ENCODE measurements around the gene DEK.
"Not testable (repeated sequence)": the region's sequence is repeated elsewhere in the genome, so short reads cannot be mapped to it uniquely, and the experiment has no call there.

Gene DEK

GRCh38 chr6:18237167-18237566, 27.2 kb downstream of the DEK start:
- DNase-seq, result no peak

DNA sequence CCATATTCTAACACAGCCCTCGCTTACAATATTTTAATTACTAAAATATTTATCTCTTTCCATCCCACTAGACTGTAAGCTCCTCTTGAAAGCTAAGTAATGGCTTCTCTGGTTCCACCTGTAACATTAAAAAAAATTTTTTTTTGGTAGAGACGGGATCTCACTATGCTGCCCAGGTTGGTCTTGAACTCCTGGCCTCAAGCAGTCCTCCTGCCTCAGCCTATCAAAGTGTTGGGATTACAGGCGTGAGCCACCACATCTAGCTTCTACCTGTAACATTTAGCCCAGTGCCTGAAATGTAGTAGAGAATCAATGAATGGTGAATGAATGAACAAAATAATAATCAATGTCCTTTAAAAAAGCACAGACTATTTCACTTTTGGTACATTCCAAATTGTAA, 28.8 kb downstream of the DEK start:
- DNase-seq, result no peak

GRCh38 chr6:18234564-18234963, 29.8 kb downstream of the DEK start:
- no peak for DNase-seq

DNA sequence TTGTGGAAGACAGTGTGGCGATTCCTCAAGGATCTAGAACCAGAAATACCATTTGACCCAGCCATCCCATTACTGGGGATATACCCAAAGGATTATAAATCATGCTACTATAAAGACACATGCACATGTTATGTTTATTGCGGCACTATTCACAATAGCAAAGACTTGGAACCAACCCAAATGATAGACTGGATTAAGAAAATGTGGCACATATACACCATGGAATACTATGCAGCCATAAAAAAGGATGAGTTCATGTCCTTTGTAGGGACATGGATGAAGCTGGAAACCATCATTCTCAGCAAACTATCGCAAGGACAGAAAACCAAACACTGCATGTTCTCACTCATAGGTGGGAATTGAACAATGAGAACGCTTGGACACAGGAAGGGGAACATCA, 30.6 kb downstream of the DEK start:
- not testable (repeated sequence) for DNase-seq

GRCh38 chr6:18231856-18232255, 32.5 kb downstream of the DEK start:
- not testable (repeated sequence) for DNase-seq

DNA sequence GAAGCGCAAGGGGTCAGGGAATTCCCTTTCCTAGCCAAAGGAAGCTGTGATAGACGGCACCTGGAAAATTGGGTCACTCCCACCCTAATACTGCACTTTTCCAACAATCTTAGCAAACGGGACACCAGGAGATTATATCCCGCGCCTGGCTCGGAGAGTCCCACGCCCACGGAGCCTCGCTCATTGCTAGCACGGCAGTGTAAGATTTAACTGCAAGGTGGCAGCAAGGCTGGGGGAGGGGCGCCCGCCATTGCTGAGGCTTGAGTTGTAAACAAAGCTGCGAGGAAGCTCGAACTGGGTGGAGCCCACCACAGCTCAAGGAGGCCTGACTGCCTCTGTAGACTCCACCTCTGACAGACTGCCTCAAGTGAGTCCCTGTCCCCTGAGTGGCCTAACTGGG, 35.7 kb downstream of the DEK start:
- not testable (repeated sequence) for DNase-seq

DNA sequence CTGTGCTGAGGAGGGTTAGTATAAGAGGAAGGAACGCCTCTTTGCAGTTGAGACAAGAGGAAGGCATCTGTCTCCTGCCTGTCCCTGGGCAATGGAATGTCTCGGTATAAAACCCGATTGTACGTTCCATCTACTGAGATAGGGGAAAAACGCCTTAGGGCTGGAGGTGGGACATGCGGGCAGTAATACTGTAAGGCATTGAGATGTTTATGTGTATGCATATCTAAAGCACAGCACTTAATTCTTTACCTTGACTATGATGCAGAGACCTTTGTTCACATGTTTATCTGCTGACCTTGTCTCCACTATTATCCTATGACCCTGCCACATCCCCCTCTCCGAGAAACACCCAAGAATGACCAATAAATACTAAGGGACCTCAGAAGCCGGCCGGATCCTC, 37.2 kb downstream of the DEK start:
- not testable (repeated sequence) for DNase-seq

GRCh38 chr6:18226451-18227105, 37.8 kb downstream of the DEK start:
- DNase-seq, result not testable (repeated sequence)

DNA sequence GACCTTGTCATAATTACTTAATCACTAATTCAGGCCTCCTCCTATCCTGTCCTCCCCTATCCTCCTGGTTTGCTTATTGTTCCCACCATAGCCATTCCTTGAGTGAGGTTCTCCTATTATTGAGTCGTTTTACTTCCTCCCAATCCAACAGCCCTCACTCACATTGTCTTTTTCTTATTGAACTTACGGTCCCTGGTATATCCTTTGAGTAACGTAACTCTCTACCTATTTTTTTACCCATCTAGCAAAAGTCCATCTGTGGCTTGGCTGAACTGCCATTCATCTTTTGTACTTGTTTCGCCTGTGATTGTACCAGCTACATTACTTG, 43.1 kb downstream of the DEK start:
- DNase-seq, result no peak

GRCh38 chr6:18219591-18219990, 44.7 kb downstream of the DEK start:
- no peak for DNase-seq

- DNase-seq, result no peak
These were observed 46.1 kb downstream of the DEK start for GRCh38 chr6:18218233-18218632.

- DNase-seq, result no peak
These were observed 47.9 kb downstream of the DEK start for GRCh38 chr6:18216411-18216810.

DNA sequence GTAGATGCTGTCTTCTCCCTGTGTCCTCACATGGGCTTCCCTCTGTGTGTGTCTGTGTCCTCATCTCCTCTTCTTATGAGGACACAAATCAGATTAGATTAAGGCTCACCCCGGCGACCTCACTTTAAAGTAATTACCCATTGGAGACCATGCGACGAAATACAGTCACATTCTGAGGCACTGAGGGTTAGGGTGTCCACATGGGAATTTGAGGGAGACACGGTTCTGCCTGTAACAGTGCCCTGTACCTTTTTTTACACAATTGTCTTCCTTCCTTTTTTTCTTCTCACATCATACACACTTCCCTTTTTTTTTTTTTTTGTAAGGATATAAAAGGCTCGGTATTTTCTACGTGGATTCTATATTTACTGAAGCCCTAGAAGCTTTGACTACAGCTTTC, 48.9 kb downstream of the DEK start:
- no peak for DNase-seq

GRCh38 chr6:18214003-18214402, 50.3 kb downstream of the DEK start:
- no peak for DNase-seq

- DNase-seq, result no peak
These were observed 50.9 kb downstream of the DEK start for GRCh38 chr6:18213439-18213838.

- no peak for DNase-seq
These were observed 52.1 kb downstream of the DEK start for GRCh38 chr6:18212231-18212630.

GRCh38 chr6:18211338-18211737, 53.0 kb downstream of the DEK start:
- peak; percentile 78 for DNase-seq

DNA sequence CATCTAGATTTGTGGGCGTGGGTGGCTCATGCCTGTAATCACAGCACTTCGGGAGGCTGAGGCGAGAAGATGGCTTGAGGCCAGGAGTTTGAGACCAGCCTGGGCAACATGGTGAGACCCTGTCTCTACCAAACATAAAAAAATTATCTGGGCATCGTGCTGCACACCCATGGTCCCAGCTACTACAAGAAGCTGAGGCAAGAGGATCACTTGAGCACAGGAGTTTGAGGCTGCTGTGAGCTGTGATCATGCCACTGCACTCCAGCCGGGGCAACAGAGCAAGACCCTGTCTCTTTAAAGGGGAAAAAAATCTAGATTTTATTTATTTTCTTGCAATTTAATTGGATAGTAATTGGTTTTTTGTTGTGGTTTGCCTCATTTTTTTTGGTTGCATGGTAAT, 53.6 kb downstream of the DEK start:
- DNase-seq, result no peak

DNA sequence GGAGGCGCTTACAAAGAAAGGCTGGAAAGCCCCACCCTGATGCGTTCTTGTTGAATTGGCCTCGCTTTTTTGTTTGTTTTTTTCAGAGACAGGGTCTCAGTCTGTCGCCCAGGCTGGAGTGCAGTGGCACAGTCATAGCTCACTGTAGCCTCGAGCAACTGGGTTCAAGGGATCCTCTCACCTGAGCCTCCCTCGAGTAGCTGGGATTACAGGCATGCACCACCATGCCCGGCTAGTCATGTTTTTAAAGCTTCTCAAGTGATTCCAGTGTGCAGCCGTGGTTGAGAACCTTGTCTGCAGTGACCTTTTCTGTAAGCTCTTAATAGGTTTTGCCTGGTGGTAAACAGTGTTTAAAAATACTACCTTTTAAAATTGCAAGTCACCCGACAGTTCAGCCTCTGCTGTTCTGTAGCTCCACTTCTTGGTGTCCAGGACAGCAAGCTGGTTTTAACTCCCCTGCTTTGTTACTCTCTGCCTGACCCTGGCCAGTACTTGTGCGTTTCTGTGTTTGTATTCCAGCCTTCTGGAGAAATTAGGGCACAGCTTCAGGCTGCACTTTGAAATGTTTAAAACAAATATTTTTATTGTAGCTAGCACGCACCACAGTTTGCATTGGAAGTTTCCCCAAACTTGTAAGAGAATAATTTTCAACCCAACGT, 54.7 kb downstream of the DEK start:
- no peak for DNase-seq

DNA sequence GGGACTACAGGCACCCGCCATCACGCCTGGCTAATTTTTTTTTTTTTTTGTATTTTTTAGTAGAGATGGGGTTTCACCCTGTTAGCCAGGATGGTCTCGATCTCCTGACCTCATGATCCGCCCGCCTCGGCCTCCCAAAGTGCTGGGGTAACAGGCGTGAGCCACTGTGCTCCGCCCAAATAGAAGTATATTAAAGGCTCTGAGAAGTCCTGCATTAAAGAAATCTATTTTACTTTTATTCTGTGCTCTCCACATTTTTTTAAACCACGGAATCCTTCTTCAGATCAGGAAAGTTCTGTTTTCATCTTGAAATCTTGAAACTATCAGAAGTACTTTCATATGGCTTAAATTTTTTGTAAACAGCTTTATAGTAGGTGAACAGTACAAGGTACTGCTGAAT, 55.6 kb downstream of the DEK start:
- not testable (repeated sequence) for DNase-seq

DNA sequence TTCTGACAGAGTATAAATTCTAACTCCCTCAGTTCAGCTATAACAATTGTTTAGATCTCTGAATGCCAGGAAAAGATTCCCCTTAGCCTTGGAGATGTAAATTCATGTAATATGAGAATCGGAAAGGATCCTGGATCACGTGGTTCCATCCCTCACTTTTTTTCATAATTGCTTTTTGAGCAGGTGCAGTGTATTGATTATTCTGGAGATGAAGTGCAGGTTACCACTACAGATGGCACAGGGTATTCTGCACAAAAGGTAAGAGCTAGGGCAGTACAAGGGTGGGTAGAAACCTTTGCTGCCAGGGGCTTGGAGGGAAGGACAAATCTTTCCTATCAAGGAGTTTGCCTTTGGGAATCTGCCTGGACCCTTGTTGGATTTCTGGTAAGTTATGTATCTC, 56.4 kb downstream of the DEK start:
- DNase-seq, result no peak

DNA sequence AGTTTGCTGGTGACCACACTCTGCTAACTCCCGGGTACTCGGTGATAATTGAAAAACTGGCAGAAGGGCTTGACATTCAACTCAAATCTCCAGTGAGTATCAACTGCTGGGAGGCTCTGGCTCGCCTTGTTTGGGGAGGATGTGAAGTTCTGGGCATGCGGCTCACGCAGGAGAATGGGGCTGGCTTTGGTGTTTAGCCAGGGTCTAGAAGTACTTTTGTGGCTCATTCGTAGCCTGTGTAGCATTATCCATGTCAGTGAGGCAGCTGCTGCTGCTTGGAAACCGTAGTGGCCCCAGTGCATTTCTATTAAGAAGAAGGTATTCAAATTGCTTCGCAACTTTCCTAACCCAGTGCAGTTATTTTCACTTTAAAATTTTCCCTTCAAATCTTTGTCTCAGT, 56.9 kb downstream of the DEK start:
- no peak for DNase-seq

- no peak for DNase-seq
These were observed 57.7 kb downstream of the DEK start for GRCh38 chr6:18206591-18206990.

DNA sequence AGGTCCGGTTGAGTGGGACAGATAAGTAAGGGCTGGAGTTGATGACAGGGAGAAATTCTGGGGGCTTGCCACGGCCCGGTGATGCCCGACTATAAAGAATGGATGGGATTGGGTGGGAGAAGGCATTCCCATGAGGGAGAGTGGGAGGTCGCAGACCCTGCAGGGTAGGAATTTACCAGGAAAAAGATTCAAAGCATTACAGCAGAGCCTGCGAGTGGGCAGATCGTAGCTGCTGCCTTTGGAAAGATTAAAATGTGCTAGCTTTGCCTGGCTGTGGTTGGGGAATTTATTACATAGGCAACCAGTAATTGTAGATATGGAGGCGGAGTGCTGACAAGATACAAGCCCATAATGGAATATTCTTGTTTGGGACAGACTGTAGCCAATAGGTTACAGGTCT, 59.6 kb downstream of the DEK start:
- DNase-seq, result no peak

DNA sequence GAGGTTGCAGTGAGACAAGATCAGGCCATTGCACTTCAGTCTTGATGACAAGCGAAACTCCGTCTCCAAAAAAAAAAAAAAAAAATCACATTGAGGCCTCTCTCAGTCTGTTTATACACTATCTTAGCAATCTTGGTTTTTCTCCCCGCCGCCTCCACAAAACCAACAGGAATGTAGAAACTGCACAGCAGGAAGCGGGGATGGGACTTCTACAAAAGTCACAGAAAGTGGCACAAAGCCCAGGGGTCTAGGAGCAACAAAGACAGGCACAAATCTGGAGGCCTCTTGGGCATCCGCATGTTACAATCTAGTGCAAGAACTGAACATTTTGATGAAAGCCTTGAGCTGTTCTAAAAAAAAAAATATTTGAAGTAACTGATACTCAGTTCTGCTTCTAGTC, 60.5 kb downstream of the DEK start:
- DNase-seq, result no peak

All from activated CD4-positive, alpha-beta T cell treated with anti-CD3 and anti-CD28 coated beads, Interleukin-2, amount 50 U/mL, for 16 hours (primary cell).